G401.6 (cell line): ENCODE data around the gene PAK5.
"Not testable (repeated sequence)": the region's sequence is repeated elsewhere in the genome, so short reads cannot be mapped to it uniquely, and the experiment has no call there.

Source experiments
- FAIRE-seq: peaks from 2 replicates; lab custom pipeline; 2012; peaks lifted over from hg19 to GRCh38; lab: Jason Lieb, UNC

Gene PAK5

GRCh38 chr20:9685011-9685410 lies 153.9 kb downstream of the PAK5 start:
- no peak for FAIRE-seq

- FAIRE-seq = no peak
These were observed 161.7 kb downstream of the PAK5 start for GRCh38 chr20:9677100-9677623.

- FAIRE-seq = no peak
These were observed 165.9 kb downstream of the PAK5 start for GRCh38 chr20:9672981-9673380.

- no peak for FAIRE-seq
These were observed 166.8 kb downstream of the PAK5 start for GRCh38 chr20:9672027-9672426.

GRCh38 chr20:9668381-9668780 lies 170.5 kb downstream of the PAK5 start:
- FAIRE-seq = no peak

- no peak for FAIRE-seq
These were observed 175.5 kb downstream of the PAK5 start for GRCh38 chr20:9663423-9663822.

GRCh38 chr20:9660236-9660868 lies 178.5 kb downstream of the PAK5 start:
- no peak for FAIRE-seq

GRCh38 chr20:9647741-9648140 lies 191.1 kb downstream of the PAK5 start:
- FAIRE-seq = no peak

- no peak for FAIRE-seq
These were observed 192.5 kb downstream of the PAK5 start for GRCh38 chr20:9646375-9646774.

GRCh38 chr20:9642882-9643281 lies 196.0 kb downstream of the PAK5 start:
- no peak for FAIRE-seq

- not testable (repeated sequence) for FAIRE-seq
These were observed 197.3 kb downstream of the PAK5 start for GRCh38 chr20:9641499-9642000.

GRCh38 chr20:9637889-9638288 lies 201.0 kb downstream of the PAK5 start:
- no peak for FAIRE-seq

GRCh38 chr20:9635750-9636149 lies 203.1 kb downstream of the PAK5 start:
- no peak for FAIRE-seq

- FAIRE-seq = no peak
These were observed 204.5 kb downstream of the PAK5 start for GRCh38 chr20:9634327-9634726.

- no peak for FAIRE-seq
These were observed 205.9 kb downstream of the PAK5 start for GRCh38 chr20:9632991-9633390.

GRCh38 chr20:9632265-9632664 lies 206.6 kb downstream of the PAK5 start:
- no peak for FAIRE-seq

GRCh38 chr20:9630554-9630953 lies 208.3 kb downstream of the PAK5 start:
- FAIRE-seq = no peak

GRCh38 chr20:9629831-9630230 lies 209.0 kb downstream of the PAK5 start:
- FAIRE-seq = no peak

- FAIRE-seq = no peak
These were observed 210.3 kb downstream of the PAK5 start for GRCh38 chr20:9628589-9628988.

GRCh38 chr20:9628141-9628540 lies 210.7 kb downstream of the PAK5 start:
- no peak for FAIRE-seq

GRCh38 chr20:9627219-9627618 lies 211.7 kb downstream of the PAK5 start:
- FAIRE-seq = no peak

- no peak for FAIRE-seq
These were observed 212.5 kb downstream of the PAK5 start for GRCh38 chr20:9626357-9626756.

- FAIRE-seq = no peak
These were observed 220.9 kb downstream of the PAK5 start for GRCh38 chr20:9617940-9618339.

- FAIRE-seq = peak; percentile 40
These were observed 221.9 kb downstream of the PAK5 start for GRCh38 chr20:9616833-9617461.
